GM12875 (cell line): ENCODE results near the gene FBXO36.

Source experiments
- H3K4me3 ChIP-seq: one replicate; pipeline ENCODE4 v1.5.1; 2011; ENCODE audit warnings: low read depth, low read length, control low read depth
- CTCF ChIP-seq: IDR thresholded peaks from 2 replicates; pipeline ENCODE4 v1.5.1; 2011; ENCODE audit warnings: low read depth, mild to moderate bottlenecking, control low read depth, inconsistent platforms, low read length, moderate library complexity, borderline replicate concordance; ENCODE audit not compliant: insufficient read depth

FBXO36 gene

GRCh38 chr2:230000118-230000841 lies 78.0 kb downstream of the FBXO36 start:
- no peak for TF ChIP-seq CTCF
- H3K4me3 ChIP-seq, result no peak overlapping the region

- peak; percentile 61; the same call in 1 of the 2 replicates for TF ChIP-seq CTCF
- H3K4me3 ChIP-seq, result no peak overlapping the region
Observed at GRCh38 chr2:230007931-230008707, 85.8 kb downstream of the FBXO36 start.

GRCh38 chr2:230008708-230009066 lies 86.4 kb downstream of the FBXO36 start:
- TF ChIP-seq CTCF, result no peak
- H3K4me3 ChIP-seq, result no peak overlapping the region

GRCh38 chr2:230010501-230010900 lies 88.2 kb downstream of the FBXO36 start:
- TF ChIP-seq CTCF, result no peak
- no peak overlapping the region for H3K4me3 ChIP-seq

GRCh38 chr2:230011617-230012016 lies 89.3 kb downstream of the FBXO36 start:
- no peak overlapping the region for H3K4me3 ChIP-seq
- TF ChIP-seq CTCF, result no peak

GRCh38 chr2:230012267-230012884 lies 90.1 kb downstream of the FBXO36 start:
- H3K4me3 ChIP-seq, result no peak overlapping the region
- TF ChIP-seq CTCF, result no peak
